HepG2 (cell line): ENCODE results near the gene PLK3.

ENCODE experiments used
- EZH2 ChIP-seq: conservative IDR thresholded peaks from 2 replicates; pipeline ENCODE4 v1.6.1; 2012; ENCODE audit warnings: mild to moderate bottlenecking, low read depth, low read length, moderate library complexity
- SMARCE1 ChIP-seq: fragments of 450-650 bp; IDR thresholded peaks from 2 replicates; pipeline ENCODE4 v1.6.1; 2017; ENCODE audit warnings: borderline replicate concordance

DNA sequence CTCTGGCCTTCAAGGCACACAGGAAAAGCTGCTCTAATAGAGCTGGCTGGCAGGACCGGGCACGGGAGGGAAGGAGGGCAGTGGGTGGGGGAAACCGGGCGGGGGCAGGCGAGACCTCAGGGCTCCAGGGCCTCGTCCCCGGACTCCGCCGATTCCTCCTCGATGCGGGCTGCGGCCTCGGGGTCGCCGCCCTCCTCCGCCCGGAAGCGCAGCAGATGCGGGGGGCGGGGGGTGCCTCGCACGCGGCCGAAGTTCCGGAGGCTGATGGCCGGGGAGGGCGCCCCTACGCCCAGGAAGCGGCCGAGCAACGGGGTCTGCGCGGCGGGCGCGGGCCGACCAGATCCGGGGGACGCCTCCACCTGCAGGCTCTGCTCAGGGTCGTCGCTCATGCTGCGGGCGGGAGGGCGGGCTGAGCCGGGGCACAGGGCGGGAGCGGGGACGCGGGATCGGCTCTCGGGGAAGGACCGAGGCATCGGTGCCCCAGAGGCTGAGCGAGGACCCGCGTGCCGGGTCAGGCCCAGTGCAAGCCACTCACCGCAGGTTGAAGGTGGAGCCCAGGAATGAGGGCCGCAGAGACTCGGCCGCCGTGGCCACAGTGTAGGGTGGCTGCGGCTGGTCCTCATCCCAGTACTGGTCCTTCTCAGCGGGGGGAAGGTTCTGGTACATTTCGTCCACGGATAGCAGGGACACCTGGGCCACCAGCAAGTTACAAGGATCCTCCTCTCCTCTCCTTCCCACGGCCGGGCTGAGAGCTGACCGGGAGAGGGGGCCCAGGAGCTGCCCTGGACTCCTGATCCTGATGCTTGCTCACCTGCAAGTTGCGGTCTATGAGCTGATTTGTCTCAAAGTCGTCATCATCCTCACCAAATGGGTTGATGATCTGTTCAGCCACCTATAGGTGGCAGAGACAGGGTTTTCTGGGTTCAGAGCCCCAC lies 15.8 kb upstream of the PLK3 start:
- TF ChIP-seq SMARCE1: no peak
- TF ChIP-seq EZH2: no peak
